A172 (cell line): Measurements from ENCODE around the gene ANKRD6. TPM values are rescaled to one million over a fixed set of nuclear protein-coding genes. Genes with fewer than 3 reads are reported as not detected.
"Not testable (repeated sequence)": the region's sequence is repeated elsewhere in the genome, so short reads cannot be mapped to it uniquely, and the experiment has no call there.

Experiments
- DNase-seq: peaks from one replicate; pipeline ENCODE4 v3.0.0-alpha.2; 2015; ENCODE audit warnings: low spot score
- total RNA-seq: library from RNA; depleted of rRNA; stranded (reverse); fragments of >200 nt; shearing (Covaris generic); gene quantifications from 2 replicates; pipeline ENCODE4 v1.2.3, GENCODE V29; 2014; rRNA removed

The ANKRD6 gene
- 7.9 and 10.7 TPM in 2 replicates for total RNA-seq

- DNase-seq: peak; percentile 27
Measured at GRCh38 chr6:89432875-89433251, at the start of gene ANKRD6. Gene ANKRD6, plus strand, starts transcription at chr6:89433152. Its CDS starts 133,825 bp downstream, at chr6:89566977.

DNA sequence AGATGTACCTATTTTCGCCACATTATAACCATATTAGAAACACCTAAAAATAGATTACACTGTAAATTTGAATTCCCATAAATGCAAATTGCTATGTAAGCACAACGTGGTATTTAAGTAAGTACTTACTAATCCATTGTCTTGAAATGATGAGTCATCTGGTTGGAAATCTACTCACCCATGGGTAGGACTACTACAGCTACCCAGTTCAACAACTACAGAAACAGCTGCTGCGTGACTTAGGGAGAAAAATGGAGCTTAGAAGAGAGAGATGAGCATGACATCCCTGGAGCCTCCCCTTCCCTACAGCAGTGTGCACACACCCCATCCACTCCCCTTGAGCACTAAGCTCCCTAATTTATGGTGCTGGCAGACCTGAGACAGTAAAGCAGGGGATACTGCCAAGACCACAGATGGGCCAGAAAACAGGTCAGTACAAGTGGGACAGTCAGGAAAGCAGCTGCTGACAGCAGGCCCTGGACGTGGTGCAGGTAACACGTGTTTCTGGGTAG is 47.7 kb upstream of the ANKRD6 start:
- peak; percentile 67 for DNase-seq

- no peak for DNase-seq
Measured at GRCh38 chr6:89385846-89386245, 47.1 kb upstream of the ANKRD6 start.

DNA sequence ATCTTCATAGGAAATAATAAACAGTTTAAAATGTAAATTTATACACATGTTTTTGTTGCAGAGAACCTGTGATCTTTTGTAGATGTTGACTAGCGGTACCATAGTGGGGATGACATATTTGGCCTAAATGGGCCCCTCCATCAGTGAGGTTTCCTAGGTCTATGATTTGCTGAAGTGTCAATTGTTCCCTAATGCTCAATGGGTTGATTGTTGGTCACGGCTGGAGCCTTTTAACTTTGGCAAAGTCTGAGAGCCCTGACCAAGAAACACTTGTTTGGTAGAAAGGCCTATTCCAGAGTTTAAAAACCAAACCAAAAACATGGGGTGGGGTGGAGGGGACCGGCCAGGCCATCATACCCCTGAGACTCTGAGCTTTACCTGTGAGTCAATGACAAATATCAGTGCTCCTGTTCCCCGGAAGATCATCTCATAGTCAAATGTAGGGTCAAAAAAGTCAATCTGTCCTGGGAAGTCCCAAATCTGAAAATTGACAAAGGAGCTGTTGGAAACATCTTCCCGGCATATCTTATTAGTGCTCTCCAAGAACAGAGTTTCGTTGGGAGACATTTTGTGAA is 45.9 kb upstream of the ANKRD6 start:
- DNase-seq: no peak

- DNase-seq: no peak
Measured at GRCh38 chr6:89387516-89388201, 45.3 kb upstream of the ANKRD6 start.

GRCh38 chr6:89388846-89389245 is 44.1 kb upstream of the ANKRD6 start:
- DNase-seq: no peak

DNA sequence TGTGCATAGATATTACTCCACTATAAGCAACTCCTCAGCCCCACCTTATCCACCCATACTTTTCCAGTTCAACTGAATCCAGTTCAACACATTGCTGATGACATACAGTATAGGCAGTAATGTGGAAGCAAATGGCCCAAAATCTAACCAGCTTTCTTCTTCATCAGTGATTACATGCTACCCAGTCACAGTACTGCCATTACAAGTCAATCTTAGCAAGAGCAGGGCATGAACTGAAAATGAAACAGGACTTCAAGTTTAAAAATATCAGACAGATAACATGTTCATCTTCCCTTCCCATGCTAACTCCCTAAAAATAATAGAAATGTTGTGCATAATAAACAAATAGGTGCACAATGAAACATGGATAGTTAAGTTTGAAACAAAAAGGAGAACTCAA is 40.1 kb upstream of the ANKRD6 start:
- DNase-seq: no peak

- DNase-seq: no peak
Measured at GRCh38 chr6:89393659-89394058, 39.3 kb upstream of the ANKRD6 start.

DNA sequence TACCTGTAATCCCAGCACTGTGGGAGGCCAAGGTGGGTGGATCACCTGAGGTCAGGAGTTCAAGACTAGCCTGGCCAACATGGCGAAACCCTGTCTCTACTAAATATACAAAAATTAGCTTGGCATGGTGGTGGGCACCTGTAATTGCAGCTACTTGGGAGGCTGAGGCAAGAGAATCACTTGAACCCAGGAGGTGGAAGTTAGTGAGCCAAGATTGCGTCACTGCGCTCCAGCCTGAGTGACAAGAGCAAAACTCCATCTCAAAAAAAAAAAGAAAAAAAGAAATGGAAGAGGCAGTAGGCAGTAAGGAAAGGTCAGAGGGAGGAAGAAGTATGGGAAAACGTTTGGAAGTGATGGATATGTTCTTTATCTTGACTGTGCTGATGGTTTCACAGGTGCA is 35.1 kb upstream of the ANKRD6 start:
- DNase-seq: not testable (repeated sequence)

- DNase-seq: no peak
Measured at GRCh38 chr6:89398762-89399525, 34.0 kb upstream of the ANKRD6 start.

DNA sequence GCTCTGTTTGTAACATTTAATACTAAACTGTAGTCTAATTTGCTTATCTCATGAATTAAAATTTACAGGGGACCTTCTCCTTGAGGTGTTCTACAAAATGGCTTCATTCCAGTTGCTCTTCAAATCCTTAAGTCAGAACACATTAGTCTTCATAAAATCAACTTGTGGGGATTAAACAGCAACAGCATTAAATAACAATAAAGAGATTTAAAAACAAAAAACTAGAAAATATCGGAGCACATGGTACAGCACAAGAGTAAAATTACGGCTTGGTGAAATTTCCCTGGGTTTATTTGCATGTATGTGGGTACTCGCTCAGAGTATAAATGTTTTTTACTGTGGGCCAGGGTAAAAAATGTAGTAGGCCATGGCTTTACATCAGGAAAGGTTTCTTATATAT is 32.9 kb upstream of the ANKRD6 start:
- DNase-seq: no peak

GRCh38 chr6:89400912-89401399 is 32.0 kb upstream of the ANKRD6 start:
- DNase-seq: no peak

DNA sequence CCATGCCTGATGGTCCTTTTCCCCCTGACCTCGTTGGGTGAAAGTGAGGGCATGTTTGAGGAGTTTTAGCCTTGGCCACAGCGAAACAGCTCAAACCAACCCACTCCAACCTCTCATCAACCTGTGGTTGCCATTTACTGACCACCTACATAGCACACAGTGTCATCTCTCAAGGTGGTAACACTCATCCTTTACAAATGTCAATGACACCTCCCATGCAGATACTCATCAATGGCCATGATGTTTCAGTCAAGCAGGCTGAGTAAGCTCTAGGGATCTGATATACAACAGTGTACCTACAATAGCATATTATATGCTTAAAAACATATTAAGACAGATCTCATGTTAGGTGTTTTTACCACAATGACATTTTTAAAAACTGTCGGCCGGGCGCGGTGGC is 30.2 kb upstream of the ANKRD6 start:
- DNase-seq: no peak

GRCh38 chr6:89404512-89404911 is 28.4 kb upstream of the ANKRD6 start:
- DNase-seq: no peak

GRCh38 chr6:89406141-89406540 is 26.8 kb upstream of the ANKRD6 start:
- no peak for DNase-seq

DNA sequence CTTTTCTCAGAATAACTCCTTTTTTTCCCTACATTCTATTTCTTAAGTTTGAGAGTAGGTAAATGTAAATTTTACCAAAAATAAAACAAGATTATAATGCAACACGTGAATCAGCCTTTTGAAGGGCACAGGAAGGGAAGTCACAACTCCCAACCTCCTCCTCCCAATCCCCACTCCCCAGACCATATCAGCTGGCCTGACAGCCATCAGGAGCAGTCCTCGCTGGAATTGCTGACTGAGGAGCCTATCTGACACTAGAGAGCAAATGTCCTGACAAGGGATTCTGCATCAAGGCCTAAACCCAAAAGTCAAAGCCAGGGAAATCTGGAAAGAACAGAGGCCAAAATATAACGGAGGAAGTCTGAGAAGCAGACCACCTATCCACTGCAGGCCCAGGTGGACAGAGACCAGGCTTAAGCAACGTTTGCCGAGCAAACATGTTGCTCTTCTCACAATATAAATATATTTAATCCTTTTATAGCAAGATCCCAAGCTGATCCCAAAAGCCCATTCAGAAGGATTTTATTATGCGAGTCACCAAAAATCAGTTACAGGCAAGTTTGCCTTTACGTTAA is 23.4 kb upstream of the ANKRD6 start:
- DNase-seq: no peak

DNA sequence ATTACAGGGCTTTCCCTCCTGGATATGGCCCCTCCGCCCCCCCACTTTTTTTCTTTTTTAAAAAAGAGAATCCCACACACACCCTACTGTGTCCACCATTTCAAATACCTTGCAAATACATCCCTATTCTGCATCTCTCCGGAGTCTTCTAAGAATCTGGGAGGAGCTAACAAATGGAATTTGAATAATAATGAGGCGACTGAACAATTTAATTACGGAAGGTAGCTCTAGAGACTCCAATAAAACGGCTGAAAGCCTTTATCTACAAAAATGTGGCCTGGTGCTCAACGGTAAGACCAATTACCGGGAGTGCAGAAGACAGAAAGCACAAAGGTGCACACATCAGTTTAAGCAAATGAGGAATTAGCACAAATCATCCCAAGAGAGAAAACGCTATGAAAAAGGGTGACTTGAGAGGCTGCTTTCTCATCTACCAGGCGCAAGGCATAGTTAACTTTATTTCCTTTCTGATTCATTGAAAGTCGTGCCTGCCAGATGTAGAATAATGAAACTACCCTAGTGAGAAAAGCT is 22.7 kb upstream of the ANKRD6 start:
- no peak for DNase-seq

- DNase-seq: no peak
Measured at GRCh38 chr6:89410788-89411144, 22.2 kb upstream of the ANKRD6 start.

GRCh38 chr6:89411145-89412070 is 21.5 kb upstream of the ANKRD6 start:
- no peak for DNase-seq

- peak; percentile 40 for DNase-seq
Measured at GRCh38 chr6:89412071-89413005, 20.6 kb upstream of the ANKRD6 start, which contains the start of gene RRAGD. Gene RRAGD, minus strand, starts transcription at chr6:89412273. Its CDS starts 280 bp downstream, at chr6:89411993.
